ENCODE results near the gene CASQ1. TPM values are rescaled to one million over a fixed set of nuclear protein-coding genes. Genes with fewer than 3 reads are reported as not detected.

CASQ1 gene
- polyA plus RNA-seq, 1 experiment: 1.5 TPM

GRCh38 chr1:160208557-160209320 lies 18.4 kb downstream of the CASQ1 start:
- Histone ChIP-seq H3K36me3 (ENCODE audit: control insufficient read depth, insufficient read depth, low read length) (peaks cover 41% of the 10 kb centered on the region), H3K27me3 (ENCODE audit: control insufficient read depth, insufficient read depth, low read length) (no peaks in the 10 kb centered on the region), H3K4me3 (ENCODE audit: low read depth, low read length) (no peak overlapping the region)
- DNase-seq (ENCODE audit: low read depth): no peak
- ChIA-PET POLR2A (interaction anchor here (0.6 kb wide), 2 partner anchors 11 to 16 kb away, joined by 3 to 9 read pairs; no protein-coding TSS in a partner anchor), CTCF (interaction anchor here (0.6 to 4.4 kb wide), 8 partner anchors 11 to 107 kb away, joined by 3 to 45 read pairs (median 4); partner anchors contain the start of gene CASQ1)
- no peak for TF ChIP-seq CTCF (IDR thresholded peaks at IDR 0.05; ENCODE audit: insufficient read depth, low read depth, low read length)

DNA sequence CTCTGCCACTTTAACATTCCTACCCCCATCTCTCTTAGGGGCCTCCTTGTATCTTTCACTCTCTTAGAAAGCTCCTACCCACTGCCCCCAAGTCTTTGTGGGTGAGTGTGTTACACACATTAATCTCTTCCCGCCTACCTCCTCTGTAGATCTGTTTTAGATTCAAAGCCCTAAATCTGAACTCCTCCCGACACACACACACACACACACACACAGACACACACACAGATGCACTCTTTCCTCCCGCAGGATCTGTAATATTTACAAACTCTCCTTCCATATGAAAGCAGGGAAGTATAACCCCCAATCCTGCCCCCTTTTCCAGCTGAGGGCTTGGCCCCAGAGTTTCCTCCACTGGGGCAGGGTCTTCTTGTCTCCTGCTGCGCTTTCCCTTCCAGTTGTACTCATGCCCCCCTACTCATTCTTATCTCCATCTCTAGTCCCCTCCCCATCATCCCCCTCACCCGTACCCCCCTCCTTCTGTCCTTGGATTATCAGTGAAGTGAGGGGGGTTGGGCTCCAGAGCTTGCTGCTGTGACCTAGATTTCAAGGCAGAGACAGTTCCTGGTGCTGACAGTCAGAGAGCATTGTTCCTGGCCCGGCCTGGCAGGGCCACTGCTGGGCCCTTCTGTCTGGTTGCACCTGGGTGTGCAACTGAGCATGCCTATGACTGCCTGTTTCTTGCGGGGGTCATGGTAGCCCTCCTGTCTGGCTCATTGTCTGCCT lies 19.1 kb downstream of the CASQ1 start:
- ChIA-PET CTCF (interaction anchor here (0.6 to 4.4 kb wide), 7 partner anchors 10 to 106 kb away, joined by 3 to 45 read pairs (median 7); partner anchors contain the start of gene CASQ1), POLR2A (interaction anchor here (0.6 kb wide), 2 partner anchors 10 to 17 kb away, joined by 3 to 9 read pairs; no protein-coding TSS in a partner anchor)
- no peak for DNase-seq (ENCODE audit: low read depth)
- Histone ChIP-seq H3K27me3 (ENCODE audit: control insufficient read depth, insufficient read depth, low read length) (no peaks in the 10 kb centered on the region), H3K36me3 (ENCODE audit: control insufficient read depth, insufficient read depth, low read length) (peaks cover 44% of the 10 kb centered on the region), H3K4me3 (ENCODE audit: low read depth, low read length) (no peak overlapping the region)
- TF ChIP-seq CTCF (IDR thresholded peaks at IDR 0.05; ENCODE audit: insufficient read depth, low read depth, low read length): no peak

GRCh38 chr1:160210561-160210960 lies 20.2 kb downstream of the CASQ1 start:
- peaks cover 51% of the 10 kb centered on the region for H3K36me3 ChIP-seq (ENCODE audit: control insufficient read depth, insufficient read depth, low read length)

DNA sequence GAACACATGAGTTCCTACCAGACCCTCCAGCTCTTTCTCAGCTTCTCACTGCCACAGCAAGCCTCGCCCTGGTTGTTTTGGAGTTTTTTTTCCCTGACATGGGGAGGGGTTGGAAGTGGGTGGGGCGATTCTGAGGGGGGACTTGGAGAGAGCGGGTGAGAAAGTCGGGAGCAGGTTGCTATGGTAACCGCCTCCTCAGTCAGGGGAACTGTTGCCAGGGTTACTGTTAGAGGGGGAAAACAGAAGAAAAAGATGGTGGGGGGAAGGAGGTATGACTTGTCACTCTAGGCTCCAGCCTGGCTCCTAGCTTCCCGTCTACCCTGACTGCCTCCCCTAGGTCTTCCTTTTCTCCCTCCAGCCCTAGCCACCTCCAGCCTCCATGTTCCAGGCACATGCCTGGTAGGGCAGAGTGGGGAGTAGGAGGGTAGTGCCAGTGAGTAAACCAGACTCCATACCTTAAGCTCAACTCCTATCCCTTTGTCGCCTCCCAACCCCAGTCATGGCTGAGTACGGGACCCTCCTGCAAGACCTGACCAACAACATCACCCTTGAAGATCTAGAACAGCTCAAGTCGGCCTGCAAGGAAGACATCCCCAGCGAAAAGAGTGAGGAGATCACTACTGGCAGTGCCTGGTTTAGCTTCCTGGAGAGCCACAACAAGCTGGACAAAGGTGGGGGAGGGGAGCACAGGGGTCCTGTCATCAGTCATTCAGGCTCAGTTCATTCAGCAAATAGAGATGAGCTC lies 20.8 kb downstream of the CASQ1 start:
- H3K4me3 ChIP-seq (ENCODE audit: low read depth, low read length): no peak overlapping the region
- ChIA-PET POLR2A (no interaction called here), CTCF (interaction anchor here (1.2 to 4.0 kb wide), 5 partner anchors 9 to 110 kb away, joined by 4 to 19 read pairs (median 6); partner anchors contain the start of gene CASQ1)
- TF ChIP-seq CTCF (IDR thresholded peaks at IDR 0.05; ENCODE audit: insufficient read depth, low read depth, low read length): no peak
- DNase-seq (ENCODE audit: low read depth): no peak
- no peaks in the 10 kb centered on the region for H3K27me3 ChIP-seq (ENCODE audit: control insufficient read depth, insufficient read depth, low read length)
- H3K36me3 ChIP-seq (ENCODE audit: control insufficient read depth, insufficient read depth, low read length): peaks cover 56% of the 10 kb centered on the region

More at GRCh38 chr1:160210561-160210960, 20.2 kb downstream of the CASQ1 start:
- POLR2A ChIA-PET: no interaction called here
- CTCF ChIA-PET: interaction anchor here (1.2 to 4.0 kb wide), 4 partner anchors 10 to 109 kb away, joined by 4 to 19 read pairs (median 10); partner anchors contain the start of gene CASQ1
- no peaks in the 10 kb centered on the region for H3K27me3 ChIP-seq (ENCODE audit: control insufficient read depth, insufficient read depth, low read length)
- H3K4me3 ChIP-seq (ENCODE audit: low read depth, low read length): no peak overlapping the region
- no peak for DNase-seq (ENCODE audit: low read depth)
- TF ChIP-seq CTCF (IDR thresholded peaks at IDR 0.05; ENCODE audit: insufficient read depth, low read depth, low read length): no peak

Data from BJ (cell line).